B cell (primary cell): Measurements from ENCODE around the gene SLC4A8. TPM values are rescaled to one million over a fixed set of nuclear protein-coding genes. Genes with fewer than 3 reads are reported as not detected.

ENCODE experiments used
- ATAC-seq: fragments of 200-7000 bp; cut with Tn5 transposase; one replicate; pipeline ENCODE4 v1.10.0; 2021; ENCODE audit warnings: low read depth, mild to moderate bottlenecking, moderate number of reproducible peaks, moderate library complexity
- CTCF ChIA-PET: fragments of 350-600 bp; sonication (Branson Sonifier 250); formaldehyde crosslinking; loops from one replicate; lab custom pipeline; 2021; ENCODE audit warnings: antibody characterized with exemption, inconsistent platforms; lab: Charles Lee
- POLR2A ChIA-PET: fragments of 350-600 bp; sonication (Branson Sonifier 250); formaldehyde crosslinking; loops from one replicate; lab custom pipeline; 2021; ENCODE audit warnings: antibody characterized with exemption; lab: Charles Lee
- DNase-seq: peaks from one replicate; pipeline ENCODE4 v3.0.0; 2013
- H2AFZ ChIP-seq: 2 replicates; pipeline ENCODE4 v1.6.1; 2012; ENCODE audit warnings: mild to moderate bottlenecking, low read depth, low read length; ENCODE audit not compliant: insufficient read depth, poor library complexity, severe bottlenecking
- H3K27ac ChIP-seq, 2 donors: 1 replicate in 1 of 2; 2 replicates in 1 of 2; pipeline ENCODE4 v1.5.1; 2012 to 2013; ENCODE audit warnings: low read length in 2 of 2, mild to moderate bottlenecking in 2 of 2, moderate library complexity in 1 of 2
- H3K27me3 ChIP-seq, 4 experiments: fragments of 200-600 bp in 1 of 4; sonication (generic) in 1 of 4; replicated peaks in 1 of 4; 1 replicate in 2 of 4; 2 replicates in 2 of 4; pipeline versions ENCODE4 v1.6.1 to v1.7.0; 2013 to 2016; ENCODE audit warnings: low read length in 3 of 4, mild to moderate bottlenecking in 2 of 4, mixed read lengths in 1 of 4, moderate library complexity in 1 of 4; ENCODE audit not compliant: insufficient read depth in 4 of 4, control insufficient read depth in 3 of 4; ENCODE audit errors: control extremely low read depth in 1 of 4
- H3K36me3 ChIP-seq, 2 experiments: replicated peaks in 1 of 2; 1 replicate in 1 of 2; 2 replicates in 1 of 2; pipeline versions ENCODE4 v1.6.1 to v1.7.1; 2013; ENCODE audit warnings: low read length in 1 of 2; ENCODE audit not compliant: insufficient read depth in 2 of 2, control insufficient read depth in 1 of 2; ENCODE audit errors: control extremely low read depth in 1 of 2, extremely low read depth in 1 of 2
- H3K4me1 ChIP-seq, 2 donors: fragments of 200-600 bp in 1 of 2; sonication (generic) in 1 of 2; 1 replicate in 1 of 2; 2 replicates in 1 of 2; pipeline versions ENCODE4 v1.5.1 to v1.6.1; 2013 to 2017; ENCODE audit warnings: low read length in 2 of 2; ENCODE audit not compliant: control insufficient read depth in 2 of 2, insufficient read depth in 2 of 2
- H3K4me2 ChIP-seq: replicated peaks from 2 replicates; pipeline ENCODE3; 2012; ENCODE audit warnings: mild to moderate bottlenecking, low read depth, low read length; ENCODE audit not compliant: poor library complexity, severe bottlenecking
- H3K4me3 ChIP-seq, 5 experiments: fragments of 200-600 bp in 1 of 5; sonication (generic) in 1 of 5; 1 replicate in 3 of 5; 2 replicates in 2 of 5; pipeline versions ENCODE4 v1.5.1 to v1.7.0; 2011 to 2016; ENCODE audit warnings: low read length in 4 of 5, mild to moderate bottlenecking in 4 of 5, low read depth in 2 of 5, control low read depth in 1 of 5, moderate library complexity in 1 of 5; ENCODE audit not compliant: insufficient read depth in 1 of 5; ENCODE audit errors: control extremely low read depth in 1 of 5, extremely low read depth in 1 of 5
- H3K79me2 ChIP-seq: fragments of 200-600 bp; sonication (generic); one replicate; pipeline ENCODE4 v1.6.0; 2016; ENCODE audit warnings: low read length; ENCODE audit not compliant: control insufficient read depth, insufficient read depth
- H3K9ac ChIP-seq: fragments of 200-600 bp; sonication (generic); 2 replicates; pipeline ENCODE4 v1.6.1; 2017; ENCODE audit warnings: mild to moderate bottlenecking, low read length, moderate library complexity
- H3K9me3 ChIP-seq, 3 donors: one replicate each; pipeline versions ENCODE4 v1.6.1 to v1.7.1; 2013; ENCODE audit warnings: low read length in 2 of 3; ENCODE audit not compliant: control insufficient read depth in 2 of 3, insufficient read depth in 1 of 3; ENCODE audit errors: control extremely low read depth in 1 of 3
- H4K20me1 ChIP-seq: 2 replicates; pipeline ENCODE4 v1.6.0; 2012; ENCODE audit warnings: mild to moderate bottlenecking, low read length; ENCODE audit not compliant: insufficient read depth, control insufficient read depth, poor library complexity, severe bottlenecking
- H3K27ac Mint-ChIP-seq: one replicate; pipeline ENCODE4 v1.8.0; 2021; ENCODE audit warnings: mixed read lengths
- H3K27me3 Mint-ChIP-seq: one replicate; pipeline ENCODE4 v1.8.0; 2021; ENCODE audit warnings: mixed read lengths
- H3K4me1 Mint-ChIP-seq: one replicate; pipeline ENCODE4 v1.8.0; 2021; ENCODE audit warnings: mixed read lengths
- H3K4me3 Mint-ChIP-seq: one replicate; pipeline ENCODE4 v1.8.0; 2021; ENCODE audit warnings: mixed read lengths
- H3K9me3 Mint-ChIP-seq: one replicate; pipeline ENCODE4 v1.8.0; 2022; ENCODE audit warnings: mixed read lengths; ENCODE audit not compliant: insufficient read depth
- CTCF ChIP-seq: fragments of 200-600 bp; IDR thresholded peaks from one replicate; pipeline ENCODE4 v1.8.0; 2022; ENCODE audit warnings: antibody characterized with exemption, mild to moderate bottlenecking
- EZH2 ChIP-seq: IDR thresholded peaks from 2 replicates; pipeline ENCODE4 v1.6.1; 2012; ENCODE audit warnings: borderline replicate concordance, low read depth, mild to moderate bottlenecking, moderate library complexity, low read length; ENCODE audit not compliant: insufficient read depth, poor library complexity, severe bottlenecking
- WGBS: methylation state at CpG from one replicate; pipeline ENCODE4 v1.1.5; 2013; ENCODE audit warnings: missing lambda C conversion rate; ENCODE audit not compliant: insufficient coverage; 5-methylcytosine and 5-hydroxymethylcytosine counted together
- intact Hi-C: fragments of 100-400 bp; cut with micrococcal nuclease; formaldehyde crosslinking; loops from one replicate; pipeline ENCODE4 v1.10.0; 2022
- polyA plus RNA-seq: library from polyadenylated mRNA; depleted of rRNA; stranded (reverse); fragments of >200 nt; gene quantifications from 2 replicates; pipeline ENCODE4 v1.2.3, GENCODE V29; 2012
- total RNA-seq, 2 donors: library from RNA; stranded (reverse); fragments of 120-200 nt in 1 of 2; gene quantifications; 1 replicate in 1 of 2; 2 replicates in 1 of 2; pipeline versions ENCODE4 v1.2.3 to v1.2.4, GENCODE V29; 2013 to 2022

Gene SLC4A8
- total and polyA plus RNA-seq, 2 donors (not counting 1 experiment from before 2014, with no cell fraction given) = 3.1 to 3.2 TPM

GRCh38 chr12:51432921-51433320 lies 8.3 kb downstream of the SLC4A8 start:
- H3K79me2 ChIP-seq = no peaks in the 10 kb centered on the region
- H3K4me3 ChIP-seq = no peak overlapping the region
- H3K4me3 Mint-ChIP-seq = no peak overlapping the region
- CTCF ChIA-PET = no interaction called here
- H3K4me1 ChIP-seq = peaks cover 16 to 24% of the 10 kb centered on the region in 2 donors
- no peak for ATAC-seq
- TF ChIP-seq CTCF (no peak), EZH2 (no peak)
- no CpG with 5 or more reads among the region's 2 CpGs for WGBS
- POLR2A ChIA-PET = no interaction called here
- H3K9me3 Mint-ChIP-seq = no peaks in the 10 kb centered on the region
- no peak overlapping the region for H3K27ac ChIP-seq
- H3K36me3 ChIP-seq = no peaks in the 10 kb centered on the region
- no peaks in the 10 kb centered on the region for H4K20me1 ChIP-seq
- H3K27ac Mint-ChIP-seq = no peak overlapping the region
- DNase-seq = no peak
- H3K27me3 Mint-ChIP-seq = no peaks in the 10 kb centered on the region
- intact Hi-C loops = no loop called here
- no peak overlapping the region for H3K4me2 ChIP-seq
- no peak overlapping the region for H2AFZ ChIP-seq
- H3K4me1 Mint-ChIP-seq = peaks cover 31% of the 10 kb centered on the region
- no peaks in the 10 kb centered on the region for H3K9me3 ChIP-seq
- no peaks in the 10 kb centered on the region for H3K27me3 ChIP-seq
- H3K9ac ChIP-seq = no peak overlapping the region

DNA sequence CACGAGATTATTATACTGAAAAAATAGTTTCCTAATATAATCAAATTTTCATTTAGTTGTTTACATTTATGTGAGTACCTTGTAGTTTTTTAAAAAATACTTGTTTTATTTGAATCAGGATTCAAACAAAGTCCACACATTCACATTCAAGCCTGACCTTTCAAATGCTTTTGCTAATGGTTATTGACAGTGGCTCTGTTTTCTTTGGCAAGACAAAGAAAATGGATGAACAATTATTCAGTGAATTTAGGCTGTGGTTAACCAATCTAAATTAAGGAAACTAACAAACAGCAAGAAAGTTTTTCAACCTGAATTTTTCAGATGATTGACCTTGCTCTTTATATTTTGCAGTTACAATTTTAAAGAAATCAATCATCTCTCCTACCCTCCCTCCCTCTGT lies 9.7 kb downstream of the SLC4A8 start:
- Histone ChIP-seq H3K9ac (no peak overlapping the region), H3K9me3 (no peaks in the 10 kb centered on the region), H2AFZ (no peak overlapping the region), H3K27ac (no peak overlapping the region), H3K79me2 (no peaks in the 10 kb centered on the region), H3K4me2 (no peak overlapping the region), H3K4me1 (peaks cover 13 to 21% of the 10 kb centered on the region in 2 donors), H3K4me3 (no peak overlapping the region), H4K20me1 (no peaks in the 10 kb centered on the region), H3K36me3 (no peaks in the 10 kb centered on the region), H3K27me3 (no peaks in the 10 kb centered on the region)
- Mint-ChIP-seq H3K27me3 (no peaks in the 10 kb centered on the region), H3K4me1 (peaks cover 28% of the 10 kb centered on the region), H3K4me3 (no peak overlapping the region), H3K27ac (no peak overlapping the region), H3K9me3 (no peaks in the 10 kb centered on the region)
- ChIA-PET CTCF (no interaction called here), POLR2A (no interaction called here)
- ATAC-seq = no peak
- TF ChIP-seq CTCF (no peak), EZH2 (no peak)
- WGBS = no CpG with 5 or more reads among the region's 1 CpG
- DNase-seq = no peak
- intact Hi-C loops = no loop called here
